Esophagus squamous epithelium (tissue), 4 donors: ENCODE measurements around the gene PDE2A.

ENCODE experiments used
- POLR2A ChIP-seq, 4 donors: fragments of 450-650 bp; IDR thresholded peaks; one replicate each; pipeline ENCODE4 v1.6.1; 2017; ENCODE audit warnings: antibody characterized with exemption in 4 of 4, mild to moderate bottlenecking in 4 of 4, moderate library complexity in 3 of 4
- TF ChIP-seq, protein P1 (sequence below), 6 experiments: fragments of 450-650 bp in 4 of 6; fragments of 200-600 bp in 2 of 6; sonication (generic) in 2 of 6; IDR thresholded peaks; one replicate each; pipeline ENCODE4 v1.5.1; 2016 to 2019; ENCODE audit warnings: antibody characterized with exemption in 6 of 6, mild to moderate bottlenecking in 4 of 6, moderate library complexity in 4 of 6

DNA sequence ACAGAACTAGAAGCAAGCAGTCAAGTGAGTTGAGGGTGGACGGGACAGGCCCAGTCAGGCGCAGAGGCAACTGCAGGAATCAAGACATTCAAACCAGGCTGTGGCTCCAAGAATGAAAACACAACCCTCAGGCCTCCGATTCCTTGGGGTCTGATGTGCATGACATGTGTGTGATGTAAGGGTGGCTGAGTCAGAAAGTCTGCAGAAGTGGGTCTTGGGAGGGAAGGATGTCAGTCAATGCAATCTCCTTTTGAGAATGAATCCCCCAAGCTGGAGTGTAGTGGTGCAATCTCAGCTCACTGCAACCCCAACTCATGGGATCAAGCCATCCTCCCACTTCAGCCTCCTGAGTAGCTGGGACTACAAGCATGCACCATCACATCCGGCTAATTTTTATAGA, 15.9 kb upstream of the PDE2A start:
- TF ChIP-seq, protein P1, sequence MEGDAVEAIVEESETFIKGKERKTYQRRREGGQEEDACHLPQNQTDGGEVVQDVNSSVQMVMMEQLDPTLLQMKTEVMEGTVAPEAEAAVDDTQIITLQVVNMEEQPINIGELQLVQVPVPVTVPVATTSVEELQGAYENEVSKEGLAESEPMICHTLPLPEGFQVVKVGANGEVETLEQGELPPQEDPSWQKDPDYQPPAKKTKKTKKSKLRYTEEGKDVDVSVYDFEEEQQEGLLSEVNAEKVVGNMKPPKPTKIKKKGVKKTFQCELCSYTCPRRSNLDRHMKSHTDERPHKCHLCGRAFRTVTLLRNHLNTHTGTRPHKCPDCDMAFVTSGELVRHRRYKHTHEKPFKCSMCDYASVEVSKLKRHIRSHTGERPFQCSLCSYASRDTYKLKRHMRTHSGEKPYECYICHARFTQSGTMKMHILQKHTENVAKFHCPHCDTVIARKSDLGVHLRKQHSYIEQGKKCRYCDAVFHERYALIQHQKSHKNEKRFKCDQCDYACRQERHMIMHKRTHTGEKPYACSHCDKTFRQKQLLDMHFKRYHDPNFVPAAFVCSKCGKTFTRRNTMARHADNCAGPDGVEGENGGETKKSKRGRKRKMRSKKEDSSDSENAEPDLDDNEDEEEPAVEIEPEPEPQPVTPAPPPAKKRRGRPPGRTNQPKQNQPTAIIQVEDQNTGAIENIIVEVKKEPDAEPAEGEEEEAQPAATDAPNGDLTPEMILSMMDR (IDR thresholded peaks at IDR 0.05): no peak
- TF ChIP-seq POLR2A (IDR thresholded peaks at IDR 0.05): no peak
